GM23248 (cell line): ENCODE results near the gene SSU72. TPM values are rescaled to one million over a fixed set of nuclear protein-coding genes. Genes with fewer than 3 reads are reported as not detected.

ENCODE experiments used
- DNase-seq: peaks from one replicate; pipeline ENCODE4 v3.0.0-alpha.2; 2015
- H2AFZ ChIP-seq: fragments of 200-600 bp; sonication (generic); 2 replicates; pipeline ENCODE4 v1.6.1; 2016; ENCODE audit warnings: antibody characterized with exemption
- H3F3A ChIP-seq: fragments of 200-600 bp; sonication (generic); 2 replicates; pipeline ENCODE4 v1.6.1; 2016; ENCODE audit warnings: mild to moderate bottlenecking, antibody characterized with exemption, mixed run types; ENCODE audit not compliant: insufficient read depth
- H3K27ac ChIP-seq: fragments of 200-600 bp; sonication (generic); 2 replicates; pipeline ENCODE4 v1.5.1; 2016; ENCODE audit warnings: mild to moderate bottlenecking
- H3K27me3 ChIP-seq: fragments of 200-600 bp; sonication (generic); replicated peaks from 2 replicates; pipeline ENCODE4 v1.6.1; 2016; ENCODE audit warnings: mild to moderate bottlenecking; ENCODE audit not compliant: insufficient read depth
- H3K36me3 ChIP-seq: fragments of 200-600 bp; sonication (generic); 2 replicates; pipeline ENCODE4 v1.6.1; 2016; ENCODE audit warnings: low read depth, mild to moderate bottlenecking
- H3K4me1 ChIP-seq: fragments of 200-600 bp; sonication (generic); 2 replicates; pipeline ENCODE4 v1.6.1; 2016; ENCODE audit warnings: mild to moderate bottlenecking; ENCODE audit not compliant: insufficient read depth
- H3K4me2 ChIP-seq: fragments of 200-600 bp; sonication (generic); one replicate; pipeline ENCODE4 v1.6.1; 2016; ENCODE audit warnings: mild to moderate bottlenecking; ENCODE audit not compliant: unreplicated experiment
- H3K4me3 ChIP-seq: fragments of 200-600 bp; sonication (generic); 2 replicates; pipeline ENCODE4 v1.5.1; 2016; ENCODE audit warnings: mild to moderate bottlenecking
- H3K79me2 ChIP-seq: fragments of 200-600 bp; sonication (generic); 2 replicates; pipeline ENCODE4 v1.6.1; 2016; ENCODE audit warnings: mild to moderate bottlenecking; ENCODE audit not compliant: insufficient read depth
- H3K9ac ChIP-seq: fragments of 200-600 bp; sonication (generic); 2 replicates; pipeline ENCODE4 v1.6.1; 2016; ENCODE audit warnings: mild to moderate bottlenecking
- H3K9me2 ChIP-seq: fragments of 200-600 bp; sonication (generic); 2 replicates; pipeline ENCODE4 v1.6.1; 2016; ENCODE audit warnings: mixed run types, mild to moderate bottlenecking, moderate library complexity; ENCODE audit not compliant: insufficient read depth
- H3K9me3 ChIP-seq: fragments of 200-600 bp; sonication (generic); one replicate; pipeline ENCODE4 v1.6.1; 2017; ENCODE audit warnings: low read depth
- H4K20me1 ChIP-seq: fragments of 200-600 bp; sonication (generic); 2 replicates; pipeline ENCODE4 v1.6.0; 2016; ENCODE audit not compliant: insufficient read depth
- EZH2 ChIP-seq: fragments of 200-600 bp; sonication (generic); IDR thresholded peaks from 2 replicates; pipeline ENCODE4 v1.6.1; 2018; ENCODE audit warnings: antibody characterized with exemption, mild to moderate bottlenecking; ENCODE audit not compliant: insufficient read depth, poor library complexity, severe bottlenecking
- EZH2phosphoT487 ChIP-seq: fragments of 200-600 bp; sonication (generic); IDR thresholded peaks from 2 replicates; pipeline ENCODE4 v1.6.1; 2018; ENCODE audit warnings: antibody characterized with exemption, moderate library complexity, mild to moderate bottlenecking, low read depth; ENCODE audit not compliant: insufficient read depth
- WGBS, 2 experiments: methylation state at CpG; one replicate each; pipeline ENCODE4 v1.1.6; 2015 to 2017; ENCODE audit warnings: low lambda C conversion rate in 2 of 2, low coverage in 1 of 2; ENCODE audit errors: missing lambda C conversion rate in 2 of 2; 5-methylcytosine and 5-hydroxymethylcytosine counted together
- in situ Hi-C: fragments of 300-500 bp; cut with MboI; formaldehyde crosslinking; loops from 2 replicates; pipeline ENCODE4 v1.15.0; 2020
- polyA plus RNA-seq: library from polyadenylated mRNA; unstranded; fragments of >200 nt; fragmentation: Nextera tagmentation; extraction: Ambion mirVana; gene quantifications from 2 replicates; pipeline ENCODE4 v1.2.1, GENCODE V29; 2016
- total RNA-seq: library from RNA; depleted of rRNA; stranded (reverse); fragments of >200 nt; shearing (Covaris generic); gene quantifications from 2 replicates; pipeline ENCODE4 v1.2.3, GENCODE V29; 2014

SSU72 gene
- total and polyA plus RNA-seq, 2 experiments from 2014 or later = 69.2 to 204 TPM

DNA sequence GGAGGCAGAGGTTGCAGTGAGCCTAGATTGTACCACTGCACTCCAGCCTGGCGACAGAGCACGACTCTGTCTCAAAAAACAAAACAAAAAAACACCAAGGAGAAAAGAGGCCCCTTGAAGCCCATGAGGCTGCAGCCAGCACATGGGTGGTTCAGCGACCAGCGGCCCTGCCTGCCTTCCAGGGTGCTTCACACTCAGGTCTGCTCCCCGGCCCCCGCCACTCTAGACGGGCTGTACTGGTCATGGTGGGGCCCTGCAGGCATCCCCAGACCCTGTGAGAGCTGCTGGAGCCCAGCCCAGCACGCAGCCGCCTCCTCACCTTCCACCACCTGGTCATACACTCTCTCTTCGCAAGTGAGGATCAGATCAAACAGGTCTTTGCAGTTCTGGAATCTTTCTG is 30.1 kb downstream of the SSU72 start:
- 91% methylated on average over 10 of the region's 10 CpGs for WGBS, 2 experiments
- Histone ChIP-seq H3K36me3 (no peaks in the 10 kb centered on the region), H3K4me1 (no peaks in the 10 kb centered on the region), H3K4me2 (no peak overlapping the region), H3F3A (peaks cover 5% of the 10 kb centered on the region; the same call in 1 of the 2 replicates), H3K27me3 (no peaks in the 10 kb centered on the region), H3K9me2 (no peaks in the 10 kb centered on the region), H3K27ac (no peak overlapping the region), H2AFZ (no peak overlapping the region), H3K79me2 (0 out of 2 replicates have a peak, but pooled peaks cover 10% of the 10 kb centered on the region), H3K9me3 (no peaks in the 10 kb centered on the region), H3K4me3 (no peak overlapping the region), H3K9ac (no peak overlapping the region), H4K20me1 (no peaks in the 10 kb centered on the region)
- TF ChIP-seq EZH2phosphoT487 (no peak), EZH2 (no peak)
- in situ Hi-C loops = no loop called here
- no peak for DNase-seq

GRCh38 chr1:1543706-1544099 is 31.0 kb downstream of the SSU72 start:
- no peaks in the 10 kb centered on the region for H3K4me1 ChIP-seq
- H3K27ac ChIP-seq = no peak overlapping the region
- H3K9me2 ChIP-seq = no peaks in the 10 kb centered on the region
- peak; percentile 42 for DNase-seq
- in situ Hi-C loops = no loop called here
- TF ChIP-seq EZH2phosphoT487 (no peak), EZH2 (no peak)
- H2AFZ ChIP-seq = no peak overlapping the region
- no peaks in the 10 kb centered on the region for H3K36me3 ChIP-seq
- no peak overlapping the region for H3K4me3 ChIP-seq
- H3K27me3 ChIP-seq = no peaks in the 10 kb centered on the region
- H3K4me2 ChIP-seq = no peak overlapping the region
- H3K79me2 ChIP-seq = peaks cover 10% of the 10 kb centered on the region; the same call in 1 of the 2 replicates
- WGBS, 2 experiments = 48 to 50% methylated on average over 13 to 19 of the region's 19 CpGs
- H3K9ac ChIP-seq = no peak overlapping the region
- H4K20me1 ChIP-seq = no peaks in the 10 kb centered on the region
- H3F3A ChIP-seq = peaks cover 5% of the 10 kb centered on the region; the same call in 1 of the 2 replicates
- H3K9me3 ChIP-seq = no peaks in the 10 kb centered on the region

- Histone ChIP-seq H3K4me3 (no peak overlapping the region), H3K4me2 (no peak overlapping the region), H3K9ac (no peak overlapping the region), H3K27me3 (no peaks in the 10 kb centered on the region), H3K4me1 (no peaks in the 10 kb centered on the region), H2AFZ (no peak overlapping the region), H3K9me3 (no peaks in the 10 kb centered on the region), H3K79me2 (peaks cover 14% of the 10 kb centered on the region), H3K27ac (no peak overlapping the region), H4K20me1 (no peaks in the 10 kb centered on the region), H3F3A (peaks cover 5% of the 10 kb centered on the region; the same call in 1 of the 2 replicates), H3K36me3 (no peaks in the 10 kb centered on the region), H3K9me2 (no peaks in the 10 kb centered on the region)
- 83 to 91% methylated on average over 37 to 42 of the region's 45 CpGs for WGBS, 2 experiments
- TF ChIP-seq EZH2phosphoT487 = no peak
- no peak for TF ChIP-seq EZH2
- in situ Hi-C loops = no loop called here
- no peak for DNase-seq
Measured at GRCh38 chr1:1542766-1543705, 31.6 kb downstream of the SSU72 start.

DNA sequence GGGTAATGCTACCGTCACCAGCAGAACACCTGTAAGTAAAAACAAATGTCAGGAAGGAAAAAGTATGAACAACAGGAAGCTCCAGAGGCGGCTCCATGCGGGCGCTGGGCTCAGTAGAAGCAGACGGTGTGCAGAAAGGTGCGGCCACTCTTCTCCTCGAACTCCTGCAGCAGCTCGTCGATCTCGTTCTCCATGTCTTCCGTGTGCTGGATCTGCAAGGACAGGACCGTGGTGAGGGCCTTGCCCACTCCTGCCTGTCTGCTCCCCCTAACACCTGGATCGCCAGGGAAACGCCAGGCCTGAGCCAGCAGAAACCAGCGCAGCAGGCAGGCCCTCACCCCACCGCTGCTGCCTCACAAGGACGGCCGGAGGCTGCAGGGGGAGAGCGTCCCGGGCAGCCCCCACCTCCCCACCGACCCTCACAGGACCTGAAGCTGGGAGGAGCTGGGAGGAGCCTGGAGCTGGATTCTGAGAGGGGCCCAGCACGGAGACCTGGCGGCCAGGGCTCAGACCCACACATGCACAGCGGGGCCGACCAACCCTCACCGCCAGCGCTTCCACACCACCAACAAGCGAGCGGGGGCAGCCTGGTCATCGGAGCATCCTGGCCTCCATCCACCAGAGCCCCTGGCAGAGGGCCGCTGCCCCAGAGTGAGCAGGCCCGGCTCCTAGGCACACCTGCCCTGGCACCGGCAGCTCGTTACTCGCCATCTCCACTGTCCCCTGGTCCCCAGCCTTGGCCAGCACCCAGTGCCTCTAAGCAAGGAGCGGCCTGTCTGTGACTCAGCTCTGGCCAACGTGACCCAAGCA is 32.5 kb downstream of the SSU72 start:
- H2AFZ ChIP-seq = no peak overlapping the region
- peaks cover 20% of the 10 kb centered on the region for H3K79me2 ChIP-seq
- 96% methylated on average over 34 to 37 of the region's 37 CpGs for WGBS, 2 experiments
- TF ChIP-seq EZH2 (no peak), EZH2phosphoT487 (no peak)
- in situ Hi-C loops = no loop called here
- H3K9me2 ChIP-seq = no peaks in the 10 kb centered on the region
- DNase-seq = no peak
- H4K20me1 ChIP-seq = no peaks in the 10 kb centered on the region
- H3K27ac ChIP-seq = no peak overlapping the region
- no peaks in the 10 kb centered on the region for H3K27me3 ChIP-seq
- no peaks in the 10 kb centered on the region for H3K9me3 ChIP-seq
- H3K36me3 ChIP-seq = no peaks in the 10 kb centered on the region
- peaks cover 5% of the 10 kb centered on the region; the same call in 1 of the 2 replicates for H3F3A ChIP-seq
- no peaks in the 10 kb centered on the region for H3K4me1 ChIP-seq
- H3K4me2 ChIP-seq = no peak overlapping the region
- H3K9ac ChIP-seq = no peak overlapping the region
- H3K4me3 ChIP-seq = no peak overlapping the region
